ENCODE measurements around the gene PLCB2.

The PLCB2 gene

GRCh38 chr15:40323953-40324937 is 16.5 kb upstream of the PLCB2 start:
- peak in 1 of 2 donors; percentile 21 for DNase-seq

- peak; percentile 93 to 94 for DNase-seq
Measured at GRCh38 chr15:40323239-40323952, 15.7 kb upstream of the PLCB2 start, which contains the start of gene INAFM2. INAFM2 (plus strand) TSS chr15:40323692; CDS start chr15:40324056, 364 bp downstream.

- no peak for DNase-seq
Measured at GRCh38 chr15:40322531-40323238, 14.9 kb upstream of the PLCB2 start.

GRCh38 chr15:40320931-40321371 is 13.2 kb upstream of the PLCB2 start:
- peak; percentile 74 to 81 for DNase-seq

- DNase-seq: no peak
Measured at GRCh38 chr15:40320409-40320808, 12.7 kb upstream of the PLCB2 start.

GRCh38 chr15:40317580-40317979 is 9.8 kb upstream of the PLCB2 start:
- no peak for DNase-seq

- no peak for DNase-seq
Measured at GRCh38 chr15:40316931-40317330, 9.2 kb upstream of the PLCB2 start.

- DNase-seq: no peak
Measured at GRCh38 chr15:40314723-40315276, 7.1 kb upstream of the PLCB2 start.

GRCh38 chr15:40313531-40314398 is 6.0 kb upstream of the PLCB2 start:
- DNase-seq: peak; percentile 64 to 66

GRCh38 chr15:40312370-40313158 is 4.8 kb upstream of the PLCB2 start:
- no peak for DNase-seq

GRCh38 chr15:40310993-40311392 is 3.3 kb upstream of the PLCB2 start:
- no peak for DNase-seq

- peak; percentile 68 to 71 for DNase-seq
Measured at GRCh38 chr15:40310001-40310959, 2.5 kb upstream of the PLCB2 start.

GRCh38 chr15:40309344-40309862 is 1.7 kb upstream of the PLCB2 start:
- DNase-seq: no peak

- no peak for DNase-seq
Measured at GRCh38 chr15:40306908-40307307, 827 bp downstream of the PLCB2 start.

- peak in 1 of 2 donors; percentile 17 for DNase-seq
Measured at GRCh38 chr15:40306371-40306770, 1.4 kb downstream of the PLCB2 start.

- no peak for DNase-seq
Measured at GRCh38 chr15:40305281-40305680, 2.5 kb downstream of the PLCB2 start.

- no peak for DNase-seq
Measured at GRCh38 chr15:40303576-40303975, 4.2 kb downstream of the PLCB2 start.

GRCh38 chr15:40302981-40303380 is 4.8 kb downstream of the PLCB2 start:
- no peak for DNase-seq

GRCh38 chr15:40302288-40302886 is 5.3 kb downstream of the PLCB2 start:
- no peak for DNase-seq

All from CD4-positive, alpha-beta T cell treated with Interleukin-4 for 1 hour (primary cell).